Activated CD8-positive, alpha-beta T cell treated with anti-CD3 and anti-CD28 coated beads for 36 hours (primary cell): ENCODE results near the gene PCDHB2. TPM values are rescaled to one million over a fixed set of nuclear protein-coding genes. Genes with fewer than 3 reads are reported as not detected.
"Not testable (repeated sequence)": the region's sequence is repeated elsewhere in the genome, so short reads cannot be mapped to it uniquely, and the experiment has no call there.

Experiments
- ATAC-seq: fragments of 200-7000 bp; cut with Tn5 transposase; one replicate; pipeline ENCODE4 v1.10.0; 2021; ENCODE audit warnings: mild to moderate bottlenecking, moderate library complexity
- CTCF ChIA-PET: fragments of 350-600 bp; sonication (Branson Sonifier 250); formaldehyde crosslinking; loops from one replicate; lab custom pipeline; 2021; ENCODE audit warnings: antibody characterized with exemption; lab: Charles Lee
- POLR2A ChIA-PET: fragments of 350-600 bp; sonication (Branson Sonifier 250); formaldehyde crosslinking; loops from one replicate; lab custom pipeline; 2021; ENCODE audit warnings: antibody characterized with exemption; lab: Charles Lee
- DNase-seq: peaks from one replicate; pipeline ENCODE4 v3.0.0-alpha.2; 2020
- H3K27ac Mint-ChIP-seq: one replicate; pipeline ENCODE4 v1.8.0; 2021; ENCODE audit warnings: mild to moderate bottlenecking, mixed read lengths
- H3K27me3 Mint-ChIP-seq: one replicate; pipeline ENCODE4 v1.8.0; 2021; ENCODE audit warnings: mixed read lengths
- H3K36me3 Mint-ChIP-seq: one replicate; pipeline ENCODE4 v1.8.0; 2021; ENCODE audit warnings: low read depth, mixed read lengths
- H3K4me1 Mint-ChIP-seq: one replicate; pipeline ENCODE4 v1.8.0; 2021; ENCODE audit warnings: low read depth, mixed read lengths
- H3K4me3 Mint-ChIP-seq: one replicate; pipeline ENCODE4 v1.8.0; 2021; ENCODE audit warnings: mild to moderate bottlenecking, moderate library complexity, mixed read lengths
- H3K9me3 Mint-ChIP-seq: one replicate; pipeline ENCODE4 v1.8.0; 2021; ENCODE audit warnings: mixed read lengths
- intact Hi-C: fragments of 100-400 bp; cut with micrococcal nuclease; formaldehyde crosslinking; loops from one replicate; pipeline ENCODE4 v1.10.0; 2022
- total RNA-seq, 2 experiments: library from RNA; stranded (reverse); gene quantifications; one replicate each; pipeline ENCODE4 v1.2.3, GENCODE V29; 2021
- TF ChIP-seq, protein P1 (sequence below): fragments of 200-600 bp; IDR thresholded peaks from one replicate; pipeline ENCODE4 v1.8.0; 2022; ENCODE audit warnings: antibody characterized with exemption, mild to moderate bottlenecking

PCDHB2 gene
- total RNA-seq, 2 experiments from 2014 or later: not detected

GRCh38 chr5:141082228-141082627, 12.2 kb upstream of the PCDHB2 start:
- TF ChIP-seq, protein P1, sequence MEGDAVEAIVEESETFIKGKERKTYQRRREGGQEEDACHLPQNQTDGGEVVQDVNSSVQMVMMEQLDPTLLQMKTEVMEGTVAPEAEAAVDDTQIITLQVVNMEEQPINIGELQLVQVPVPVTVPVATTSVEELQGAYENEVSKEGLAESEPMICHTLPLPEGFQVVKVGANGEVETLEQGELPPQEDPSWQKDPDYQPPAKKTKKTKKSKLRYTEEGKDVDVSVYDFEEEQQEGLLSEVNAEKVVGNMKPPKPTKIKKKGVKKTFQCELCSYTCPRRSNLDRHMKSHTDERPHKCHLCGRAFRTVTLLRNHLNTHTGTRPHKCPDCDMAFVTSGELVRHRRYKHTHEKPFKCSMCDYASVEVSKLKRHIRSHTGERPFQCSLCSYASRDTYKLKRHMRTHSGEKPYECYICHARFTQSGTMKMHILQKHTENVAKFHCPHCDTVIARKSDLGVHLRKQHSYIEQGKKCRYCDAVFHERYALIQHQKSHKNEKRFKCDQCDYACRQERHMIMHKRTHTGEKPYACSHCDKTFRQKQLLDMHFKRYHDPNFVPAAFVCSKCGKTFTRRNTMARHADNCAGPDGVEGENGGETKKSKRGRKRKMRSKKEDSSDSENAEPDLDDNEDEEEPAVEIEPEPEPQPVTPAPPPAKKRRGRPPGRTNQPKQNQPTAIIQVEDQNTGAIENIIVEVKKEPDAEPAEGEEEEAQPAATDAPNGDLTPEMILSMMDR: no peak
- H3K36me3 Mint-ChIP-seq: no peaks in the 10 kb centered on the region
- intact Hi-C loops: no loop called here
- DNase-seq (no peak), ATAC-seq (no peak)
- no peak overlapping the region for H3K4me3 Mint-ChIP-seq
- peaks cover 12% of the 10 kb centered on the region for H3K9me3 Mint-ChIP-seq
- CTCF ChIA-PET: no interaction called here
- POLR2A ChIA-PET: interaction anchor here (0.5 kb wide), 1 partner anchor 135 kb away, joined by 3 read pairs; no protein-coding TSS in a partner anchor
- no peak overlapping the region for H3K27ac Mint-ChIP-seq
- peaks cover 6% of the 10 kb centered on the region for H3K4me1 Mint-ChIP-seq
- peaks cover 12% of the 10 kb centered on the region for H3K27me3 Mint-ChIP-seq

- peaks cover 6% of the 10 kb centered on the region for H3K4me1 Mint-ChIP-seq
- H3K9me3 Mint-ChIP-seq: peaks cover 8% of the 10 kb centered on the region
- peak overlapping the region; percentile 76 for H3K4me3 Mint-ChIP-seq
- DNase-seq (peak; percentile 52), ATAC-seq (peak; percentile 66)
- ChIA-PET POLR2A (no interaction called here), CTCF (interaction anchor here (0.9 to 1.6 kb wide), 5 partner anchors 10 to 312 kb away, joined by 3 to 6 read pairs (median 4); partner anchors contain the start of genes PCDHB2 and PCDHGB3)
- H3K36me3 Mint-ChIP-seq: no peaks in the 10 kb centered on the region
- TF ChIP-seq, protein P1: peak; percentile 55
- H3K27me3 Mint-ChIP-seq: peaks cover 17% of the 10 kb centered on the region
- intact Hi-C loops: no loop called here
- no peak overlapping the region for H3K27ac Mint-ChIP-seq
These were observed 9.9 kb upstream of the PCDHB2 start for GRCh38 chr5:141084487-141084989.

GRCh38 chr5:141095263-141095641, 837 bp downstream of the PCDHB2 start:
- POLR2A ChIA-PET: no interaction called here
- DNase-seq (no peak), ATAC-seq (no peak)
- Mint-ChIP-seq H3K9me3 (peaks cover 16% of the 10 kb centered on the region), H3K36me3 (peaks cover 8% of the 10 kb centered on the region), H3K27me3 (peaks cover 31% of the 10 kb centered on the region), H3K4me3 (no peak overlapping the region), H3K4me1 (no peaks in the 10 kb centered on the region), H3K27ac (no peak overlapping the region)
- TF ChIP-seq, protein P1: no peak
- CTCF ChIA-PET: interaction anchor here (0.9 to 1.7 kb wide), 3 partner anchors 9 to 397 kb away, joined by 3 to 6 read pairs (median 5); no protein-coding TSS in a partner anchor
- intact Hi-C loops: no loop called here

DNA sequence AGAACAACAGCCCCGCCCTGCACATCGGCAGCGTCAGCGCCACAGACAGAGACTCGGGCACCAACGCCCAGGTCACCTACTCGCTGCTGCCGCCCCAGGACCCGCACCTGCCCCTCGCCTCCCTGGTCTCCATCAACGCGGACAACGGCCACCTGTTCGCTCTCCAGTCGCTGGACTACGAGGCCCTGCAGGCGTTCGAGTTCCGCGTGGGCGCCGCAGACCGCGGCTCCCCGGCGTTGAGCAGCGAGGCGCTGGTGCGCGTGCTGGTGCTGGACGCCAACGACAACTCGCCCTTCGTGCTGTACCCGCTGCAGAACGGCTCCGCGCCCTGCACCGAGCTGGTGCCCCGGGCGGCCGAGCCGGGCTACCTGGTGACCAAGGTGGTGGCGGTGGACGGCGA, 1.8 kb downstream of the PCDHB2 start:
- ATAC-seq, DNase-seq, CTCF ChIA-PET, POLR2A ChIA-PET, intact Hi-C loops, H3K4me3 Mint-ChIP-seq, H3K36me3 Mint-ChIP-seq, H3K4me1 Mint-ChIP-seq, H3K27ac Mint-ChIP-seq: not testable (repeated sequence)
- peaks cover 39% of the 10 kb centered on the region for H3K27me3 Mint-ChIP-seq
- peaks cover 22% of the 10 kb centered on the region for H3K9me3 Mint-ChIP-seq

DNA sequence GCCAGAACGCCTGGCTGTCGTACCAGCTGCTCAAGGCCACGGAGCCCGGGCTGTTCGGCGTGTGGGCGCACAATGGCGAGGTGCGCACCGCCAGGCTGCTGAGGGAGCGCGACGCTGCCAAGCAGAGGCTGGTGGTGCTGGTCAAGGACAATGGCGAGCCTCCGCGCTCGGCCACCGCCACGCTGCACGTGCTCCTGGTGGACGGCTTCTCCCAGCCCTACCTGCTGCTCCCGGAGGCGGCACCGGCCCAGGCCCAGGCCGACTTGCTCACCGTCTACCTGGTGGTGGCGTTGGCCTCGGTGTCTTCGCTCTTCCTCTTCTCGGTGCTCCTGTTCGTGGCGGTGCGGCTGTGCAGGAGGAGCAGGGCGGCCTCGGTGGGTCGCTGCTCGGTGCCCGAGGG, 2.2 kb downstream of the PCDHB2 start:
- CTCF ChIA-PET, H3K4me1 Mint-ChIP-seq, intact Hi-C loops, DNase-seq, H3K27ac Mint-ChIP-seq, POLR2A ChIA-PET, H3K4me3 Mint-ChIP-seq, ATAC-seq: not testable (repeated sequence)
- H3K27me3 Mint-ChIP-seq: peaks cover 42% of the 10 kb centered on the region
- H3K36me3 Mint-ChIP-seq: peaks cover 13% of the 10 kb centered on the region
- H3K9me3 Mint-ChIP-seq: peaks cover 26% of the 10 kb centered on the region

DNA sequence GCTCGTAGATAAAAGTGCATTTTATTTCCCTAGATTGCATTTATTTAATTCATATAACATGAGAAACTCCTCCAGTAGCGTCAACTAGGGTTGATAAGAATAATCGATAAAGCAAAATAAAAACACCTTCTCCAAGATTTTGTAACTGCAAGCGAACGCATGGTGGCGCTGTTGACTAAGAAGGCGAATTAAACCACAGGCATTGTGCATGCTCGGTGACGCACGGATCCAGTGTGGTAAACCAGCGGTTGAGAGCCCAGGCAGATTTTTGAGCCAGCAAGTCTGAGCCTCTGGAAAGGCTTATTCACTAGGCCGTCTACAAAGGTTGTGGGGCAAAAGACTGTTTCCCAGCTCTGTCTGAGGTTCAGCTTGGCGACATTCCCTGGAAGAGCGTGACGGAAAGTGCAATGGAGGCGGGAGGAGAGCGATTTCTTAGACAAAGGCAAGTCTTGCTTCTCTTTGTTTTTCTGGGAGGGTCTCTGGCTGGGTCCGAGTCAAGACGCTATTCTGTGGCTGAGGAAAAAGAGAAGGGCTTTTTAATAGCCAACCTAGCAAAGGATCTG, 5.9 kb downstream of the PCDHB2 start, which contains the start of gene PCDHB3:
PCDHB3 (plus strand) TSS at position 231 of the 563 bp plus-strand sequence; CDS start at position 408, 177 bp downstream.
- no peaks in the 10 kb centered on the region for H3K4me1 Mint-ChIP-seq
- peaks cover 21% of the 10 kb centered on the region for H3K9me3 Mint-ChIP-seq
- peak; percentile 74 for DNase-seq
- ATAC-seq: peak; percentile 34
- peaks cover 31% of the 10 kb centered on the region for H3K27me3 Mint-ChIP-seq
- POLR2A ChIA-PET: no interaction called here
- CTCF ChIA-PET: interaction anchor here (0.9 to 1.3 kb wide), 6 partner anchors 9 to 82 kb away, joined by 3 to 4 read pairs (median 3); partner anchors contain the start of genes PCDHB16 and PCDHB4
- peaks cover 7% of the 10 kb centered on the region for H3K36me3 Mint-ChIP-seq
- TF ChIP-seq, protein P1: peak; percentile 59
- H3K4me3 Mint-ChIP-seq: no peak within 1 kb of the TSS
- intact Hi-C loops: no loop called here
- no peak within 1 kb of the TSS for H3K27ac Mint-ChIP-seq
